ENCODE results near the gene PNPLA2.

GRCh38 chr11:818396-819128 lies at the start of gene PNPLA2:
- no peak for TF ChIP-seq GLIS3 (CRISPR knock-in tag; IDR thresholded peaks at IDR 0.05)
- TF ChIP-seq ZFP30 (CRISPR knock-in tag; IDR thresholded peaks at IDR 0.05) = no peak
- no peak for TF ChIP-seq ARNTL (CRISPR knock-in tag; IDR thresholded peaks at IDR 0.05; ENCODE audit: borderline replicate concordance, low read depth)
- no peak for TF ChIP-seq PATZ1 (CRISPR knock-in tag; IDR thresholded peaks at IDR 0.05; ENCODE audit: borderline replicate concordance)
